Measurements from ENCODE around the gene SERPINB10. TPM values are rescaled to one million over a fixed set of nuclear protein-coding genes. Genes with fewer than 3 reads are reported as not detected.

Gene SERPINB10
- polyA plus RNA-seq, 1 experiment: 0.38 TPM

DNA sequence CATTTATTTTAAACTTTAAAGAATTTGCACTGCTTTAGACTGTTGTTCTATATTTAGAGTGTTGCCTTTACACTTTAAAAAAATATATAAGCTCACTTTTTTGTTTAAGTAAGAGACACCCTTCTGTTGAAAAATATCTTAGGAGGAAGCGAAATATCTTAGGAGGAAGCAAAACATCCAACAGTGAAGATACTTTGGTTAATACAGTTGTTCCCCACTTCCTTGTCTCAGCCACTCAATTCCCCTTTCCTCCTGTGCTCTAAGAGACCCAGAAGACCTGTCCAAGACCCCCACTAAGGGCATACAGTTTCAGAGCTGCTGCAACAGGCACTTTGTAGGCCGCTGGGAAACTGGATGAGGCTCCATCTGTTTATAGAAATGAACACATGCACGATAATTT lies 67.9 kb downstream of the SERPINB10 start:
- no peaks in the 10 kb centered on the region for H3K27me3 ChIP-seq (ENCODE audit: control insufficient read depth, insufficient read depth, low read length)
- no peaks in the 10 kb centered on the region; the same call in 1 of the 2 replicates for H3K36me3 ChIP-seq (ENCODE audit: control insufficient read depth, insufficient read depth, low read length)
- TF ChIP-seq, protein P1, sequence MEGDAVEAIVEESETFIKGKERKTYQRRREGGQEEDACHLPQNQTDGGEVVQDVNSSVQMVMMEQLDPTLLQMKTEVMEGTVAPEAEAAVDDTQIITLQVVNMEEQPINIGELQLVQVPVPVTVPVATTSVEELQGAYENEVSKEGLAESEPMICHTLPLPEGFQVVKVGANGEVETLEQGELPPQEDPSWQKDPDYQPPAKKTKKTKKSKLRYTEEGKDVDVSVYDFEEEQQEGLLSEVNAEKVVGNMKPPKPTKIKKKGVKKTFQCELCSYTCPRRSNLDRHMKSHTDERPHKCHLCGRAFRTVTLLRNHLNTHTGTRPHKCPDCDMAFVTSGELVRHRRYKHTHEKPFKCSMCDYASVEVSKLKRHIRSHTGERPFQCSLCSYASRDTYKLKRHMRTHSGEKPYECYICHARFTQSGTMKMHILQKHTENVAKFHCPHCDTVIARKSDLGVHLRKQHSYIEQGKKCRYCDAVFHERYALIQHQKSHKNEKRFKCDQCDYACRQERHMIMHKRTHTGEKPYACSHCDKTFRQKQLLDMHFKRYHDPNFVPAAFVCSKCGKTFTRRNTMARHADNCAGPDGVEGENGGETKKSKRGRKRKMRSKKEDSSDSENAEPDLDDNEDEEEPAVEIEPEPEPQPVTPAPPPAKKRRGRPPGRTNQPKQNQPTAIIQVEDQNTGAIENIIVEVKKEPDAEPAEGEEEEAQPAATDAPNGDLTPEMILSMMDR (IDR thresholded peaks at IDR 0.05; ENCODE audit: insufficient read depth, low read depth, low read length): no peak
- DNase-seq (ENCODE audit: low read depth): no peak
- POLR2A ChIA-PET: no interaction called here
- H3K4me3 ChIP-seq (ENCODE audit: low read depth, low read length): no peak overlapping the region
- CTCF ChIA-PET: interaction anchor here (0.9 to 4.3 kb wide), 5 partner anchors 10 to 39 kb away, joined by 3 to 51 read pairs (median 11); no protein-coding TSS in a partner anchor

DNA sequence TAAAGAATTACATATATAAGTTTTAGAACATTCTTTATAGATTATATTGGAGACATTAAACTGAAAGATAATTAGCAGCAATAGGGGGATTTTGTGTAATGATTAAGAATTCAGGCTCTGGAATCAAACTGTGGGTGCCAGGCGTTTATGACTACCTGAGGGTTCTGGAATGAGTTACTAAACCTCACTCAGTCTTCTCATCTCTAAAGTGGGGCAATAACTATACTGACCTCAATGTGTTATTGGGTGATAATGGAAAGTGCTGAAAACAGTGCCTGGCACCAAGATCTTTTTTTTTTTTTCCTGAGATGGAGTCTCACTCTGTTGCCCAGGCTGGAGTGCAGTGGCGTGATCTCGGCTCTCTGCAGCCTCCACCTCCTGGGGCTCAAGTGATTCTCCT lies 69.3 kb downstream of the SERPINB10 start:
- no peak for DNase-seq (ENCODE audit: low read depth)
- Histone ChIP-seq H3K4me3 (ENCODE audit: low read depth, low read length) (no peak overlapping the region), H3K27me3 (ENCODE audit: control insufficient read depth, insufficient read depth, low read length) (no peaks in the 10 kb centered on the region), H3K36me3 (ENCODE audit: control insufficient read depth, insufficient read depth, low read length) (peaks cover 7% of the 10 kb centered on the region)
- POLR2A ChIA-PET: interaction anchor here (0.6 kb wide), 1 partner anchor 41 kb away, joined by 5 read pairs; no protein-coding TSS in a partner anchor
- CTCF ChIA-PET: interaction anchor here (1.2 to 4.3 kb wide), 3 partner anchors 8 to 41 kb away, joined by 4 to 51 read pairs (median 14); no protein-coding TSS in a partner anchor
- TF ChIP-seq, protein P1 (IDR thresholded peaks at IDR 0.05; ENCODE audit: insufficient read depth, low read depth, low read length): no peak

DNA sequence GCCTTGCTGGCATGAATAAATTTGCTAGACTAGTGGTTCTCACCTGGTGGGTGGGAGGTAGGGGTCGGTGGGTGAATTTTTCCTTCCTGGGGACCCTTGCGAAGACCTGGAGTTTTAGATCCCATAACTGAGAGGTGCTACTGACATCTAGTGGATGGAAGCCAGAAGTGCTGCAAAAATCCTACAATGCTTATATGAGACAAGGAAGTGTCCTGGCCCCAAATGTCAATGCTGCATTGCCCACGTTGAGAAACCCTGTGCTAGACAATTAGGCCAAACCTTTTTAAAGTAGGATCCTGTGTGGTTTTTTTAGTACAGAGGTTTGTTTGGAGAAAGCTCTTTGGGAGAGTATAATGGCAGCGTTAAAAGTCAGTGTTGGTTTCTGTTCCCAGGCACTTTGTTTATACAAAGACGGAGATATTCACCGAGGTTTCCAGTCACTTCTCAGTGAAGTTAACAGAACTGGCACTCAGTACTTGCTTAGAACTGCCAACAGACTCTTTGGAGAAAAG lies 71.7 kb downstream of the SERPINB10 start:
- ChIA-PET POLR2A (no interaction called here), CTCF (interaction anchor here (0.6 to 1.9 kb wide), 6 partner anchors 15 to 248 kb away, joined by 3 to 9 read pairs (median 3); no protein-coding TSS in a partner anchor)
- DNase-seq (ENCODE audit: low read depth): peak; percentile 17
- TF ChIP-seq, protein P1 (IDR thresholded peaks at IDR 0.05; ENCODE audit: insufficient read depth, low read depth, low read length): peak; percentile 94
- peaks cover 7% of the 10 kb centered on the region for H3K36me3 ChIP-seq (ENCODE audit: control insufficient read depth, insufficient read depth, low read length)
- H3K27me3 ChIP-seq (ENCODE audit: control insufficient read depth, insufficient read depth, low read length): no peaks in the 10 kb centered on the region
- peak overlapping the region; percentile 7 for H3K4me3 ChIP-seq (ENCODE audit: low read depth, low read length)

DNA sequence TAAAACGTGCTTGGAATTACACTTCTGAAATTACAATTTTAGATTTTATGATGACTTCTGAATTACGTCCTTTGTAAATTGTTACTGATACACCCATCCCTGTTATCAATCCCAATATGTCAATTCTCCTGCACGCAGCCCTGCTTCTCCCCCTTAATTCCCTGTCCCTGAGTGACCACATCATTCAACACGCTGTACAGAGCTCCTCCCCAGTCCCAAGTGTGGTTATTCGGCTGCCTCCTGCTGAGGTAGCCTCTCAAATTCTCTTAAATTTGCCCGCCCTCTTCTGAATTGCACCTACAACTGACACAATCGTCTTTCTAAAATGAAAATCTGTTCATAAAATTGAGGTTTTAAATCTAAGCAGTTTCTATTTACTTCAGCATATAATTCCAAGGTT lies 72.3 kb downstream of the SERPINB10 start:
- POLR2A ChIA-PET: no interaction called here
- Histone ChIP-seq H3K27me3 (ENCODE audit: control insufficient read depth, insufficient read depth, low read length) (no peaks in the 10 kb centered on the region), H3K4me3 (ENCODE audit: low read depth, low read length) (no peak overlapping the region), H3K36me3 (ENCODE audit: control insufficient read depth, insufficient read depth, low read length) (peaks cover 7% of the 10 kb centered on the region)
- TF ChIP-seq, protein P1 (IDR thresholded peaks at IDR 0.05; ENCODE audit: insufficient read depth, low read depth, low read length): no peak
- DNase-seq (ENCODE audit: low read depth): no peak
- CTCF ChIA-PET: interaction anchor here (0.6 to 1.9 kb wide), 5 partner anchors 14 to 149 kb away, joined by 3 to 9 read pairs (median 3); no protein-coding TSS in a partner anchor

DNA sequence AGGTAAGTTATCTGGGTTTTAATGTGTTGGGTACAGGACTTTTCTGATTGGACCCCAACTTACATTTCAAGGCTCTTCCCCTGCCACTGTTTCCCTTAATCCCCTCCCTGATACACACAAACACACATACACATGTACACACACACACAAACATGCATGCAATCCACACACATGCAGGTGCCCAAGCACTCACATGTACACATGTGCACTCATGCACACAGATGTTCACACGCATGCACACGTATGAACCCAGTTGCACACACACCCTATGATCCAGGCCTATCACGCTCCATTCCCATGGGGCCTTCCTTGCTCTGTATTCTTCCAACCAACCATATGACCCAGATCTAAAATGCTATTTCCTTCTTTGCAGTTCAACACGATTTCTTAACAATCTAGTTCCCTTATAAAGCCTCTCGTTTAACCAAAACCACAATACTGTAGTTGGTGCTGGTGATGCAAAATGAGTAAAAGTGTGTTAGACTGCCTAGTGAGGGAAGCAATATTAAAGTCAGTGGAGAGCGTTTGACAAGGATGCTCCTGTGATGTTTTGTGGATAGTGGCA lies 73.2 kb downstream of the SERPINB10 start:
- TF ChIP-seq, protein P1 (IDR thresholded peaks at IDR 0.05; ENCODE audit: insufficient read depth, low read depth, low read length): no peak
- no peak overlapping the region for H3K4me3 ChIP-seq (ENCODE audit: low read depth, low read length)
- POLR2A ChIA-PET: no interaction called here
- H3K36me3 ChIP-seq (ENCODE audit: control insufficient read depth, insufficient read depth, low read length): peaks cover 10% of the 10 kb centered on the region
- DNase-seq (ENCODE audit: low read depth): no peak
- CTCF ChIA-PET: interaction anchor here (1.3 to 1.9 kb wide), 2 partner anchors 13 to 17 kb away, joined by 7 to 9 read pairs; no protein-coding TSS in a partner anchor
- no peaks in the 10 kb centered on the region for H3K27me3 ChIP-seq (ENCODE audit: control insufficient read depth, insufficient read depth, low read length)

All from BJ (cell line).